IMR-90 (cell line): ENCODE results near the gene IL17REL. TPM values are rescaled to one million over a fixed set of nuclear protein-coding genes. Genes with fewer than 3 reads are reported as not detected.

Source experiments
- ATAC-seq: fragments of 200-7000 bp; cut with Tn5 transposase; 2 replicates; pipeline ENCODE4 v1.9.1; 2020; ENCODE audit warnings: low read depth, mild to moderate bottlenecking, moderate library complexity
- BruUV-seq: library from RNA; stranded (reverse); fragments of 400-500 nt; replicated peaks from 2 replicates; lab custom pipeline; 2021; lab: Mats Ljungman, UMichigan
- CTCF ChIA-PET: fragments of 300-600 bp; formaldehyde crosslinking; extraction: SDS; loops from one replicate; lab custom pipeline; 2021; ENCODE audit warnings: antibody characterized with exemption; lab: Yijun Ruan, JAX
- POLR2A ChIA-PET: fragments of 300-600 bp; sonication (Branson Sonifier 250); formaldehyde crosslinking; loops from one replicate; lab custom pipeline; 2022; ENCODE audit warnings: antibody characterized with exemption; ENCODE audit not compliant: unreplicated experiment; lab: Charles Lee
- DNase-seq: peaks from one replicate; pipeline ENCODE4 v3.0.0; 2013
- H2AFZ ChIP-seq: replicated peaks from 2 replicates; pipeline ENCODE3; 2013; ENCODE audit warnings: low read length, mild to moderate bottlenecking; ENCODE audit not compliant: poor library complexity
- H2AK5ac ChIP-seq: 2 replicates; pipeline ENCODE4 v1.6.1; 2013; ENCODE audit warnings: low read depth, low read length, inconsistent platforms
- H2AK9ac ChIP-seq: replicated peaks from 2 replicates; pipeline ENCODE3; 2013; ENCODE audit warnings: mild to moderate bottlenecking, low read depth, low read length, moderate library complexity; ENCODE audit not compliant: poor library complexity
- H2BK120ac ChIP-seq: 2 replicates; pipeline ENCODE4 v1.6.1; 2013; ENCODE audit warnings: low read depth, low read length, inconsistent platforms
- H2BK15ac ChIP-seq: 3 replicates; pipeline ENCODE4 v1.6.1; 2013; ENCODE audit warnings: low read depth, low read length, inconsistent platforms
- H2BK20ac ChIP-seq: 2 replicates; pipeline ENCODE4 v1.6.1; 2013; ENCODE audit warnings: low read depth, mild to moderate bottlenecking, inconsistent platforms, low read length, moderate library complexity
- H2BK5ac ChIP-seq: 2 replicates; pipeline ENCODE4 v1.6.1; 2013; ENCODE audit warnings: mild to moderate bottlenecking, low read depth, low read length, inconsistent platforms; ENCODE audit not compliant: poor library complexity, severe bottlenecking
- H3K14ac ChIP-seq: replicated peaks from 2 replicates; pipeline ENCODE4 v1.6.1; 2013; ENCODE audit warnings: low read depth, low read length, inconsistent platforms
- H3K18ac ChIP-seq: 2 replicates; pipeline ENCODE4 v1.6.1; 2013; ENCODE audit warnings: low read depth, low read length, control low read depth
- H3K23ac ChIP-seq: 2 replicates; pipeline ENCODE4 v1.6.1; 2013; ENCODE audit warnings: low read depth, low read length, inconsistent platforms
- H3K27ac ChIP-seq: 2 replicates; pipeline ENCODE4 v1.5.1; 2013; ENCODE audit warnings: mild to moderate bottlenecking, control low read depth, low read length; ENCODE audit not compliant: insufficient read depth
- H3K27me3 ChIP-seq: 2 replicates; pipeline ENCODE4 v1.6.1; 2013; ENCODE audit warnings: low read length; ENCODE audit not compliant: control insufficient read depth, insufficient read depth
- H3K36me3 ChIP-seq: 2 replicates; pipeline ENCODE4 v1.6.1; 2013; ENCODE audit warnings: low read length, mixed read lengths; ENCODE audit not compliant: control insufficient read depth, insufficient read depth
- H3K4ac ChIP-seq: 2 replicates; pipeline ENCODE4 v1.6.1; 2013; ENCODE audit warnings: low read depth, low read length, inconsistent platforms
- H3K4me1 ChIP-seq: 2 replicates; pipeline ENCODE4 v1.6.1; 2013; ENCODE audit warnings: low read length, mixed read lengths; ENCODE audit not compliant: control insufficient read depth, insufficient read depth
- H3K4me2 ChIP-seq: 2 replicates; pipeline ENCODE4 v1.6.1; 2013; ENCODE audit warnings: low read depth, mild to moderate bottlenecking, control low read depth, low read length, moderate library complexity
- H3K4me3 ChIP-seq: 2 replicates; pipeline ENCODE4 v1.5.1; 2013; ENCODE audit warnings: low read depth, mild to moderate bottlenecking, control low read depth, low read length, moderate library complexity; ENCODE audit not compliant: insufficient read depth
- H3K56ac ChIP-seq: 2 replicates; pipeline ENCODE4 v1.6.1; 2013; ENCODE audit warnings: low read length, inconsistent platforms; ENCODE audit not compliant: insufficient read depth; ENCODE audit errors: extremely low read depth
- H3K79me1 ChIP-seq, 2 experiments: 2 replicates each; pipeline ENCODE4 v1.6.1; 2013; ENCODE audit warnings: low read length in 2 of 2, inconsistent platforms in 1 of 2, low read depth in 1 of 2
- H3K9ac ChIP-seq: 2 replicates; pipeline ENCODE4 v1.6.1; 2013; ENCODE audit warnings: low read depth, low read length, control low read depth
- H3K9me1 ChIP-seq: 2 replicates; pipeline ENCODE4 v1.6.1; 2013; ENCODE audit warnings: low read length, inconsistent platforms; ENCODE audit not compliant: insufficient read depth
- H3K9me3 ChIP-seq: 2 replicates; pipeline ENCODE4 v1.6.1; 2013; ENCODE audit warnings: low read length; ENCODE audit not compliant: control insufficient read depth, insufficient read depth
- H4K20me1 ChIP-seq: 2 replicates; pipeline ENCODE4 v1.6.1; 2013; ENCODE audit warnings: low read length, inconsistent platforms; ENCODE audit not compliant: insufficient read depth
- H4K5ac ChIP-seq: 2 replicates; pipeline ENCODE4 v1.6.1; 2013; ENCODE audit warnings: mild to moderate bottlenecking, low read depth, low read length, control low read depth
- H4K8ac ChIP-seq, 2 experiments: 2 replicates each; pipeline ENCODE4 v1.6.1; 2013; ENCODE audit warnings: low read depth in 2 of 2, low read length in 2 of 2, control low read depth in 1 of 2, inconsistent platforms in 1 of 2
- H4K91ac ChIP-seq: 2 replicates; pipeline ENCODE4 v1.6.1; 2013; ENCODE audit warnings: low read depth, low read length, inconsistent platforms; ENCODE audit not compliant: insufficient read depth
- BHLHE40 ChIP-seq: fragments of 150-350 bp; IDR thresholded peaks from 2 replicates; pipeline ENCODE4 v1.6.1; 2016; ENCODE audit warnings: mild to moderate bottlenecking, low read depth, low read length
- CEBPB ChIP-seq: IDR thresholded peaks from 2 replicates; pipeline ENCODE4 v1.6.1; 2012; ENCODE audit warnings: low read depth, low read length, improper control_type of control experiment
- CHD1 ChIP-seq: IDR thresholded peaks from 2 replicates; pipeline ENCODE4 v1.6.1; 2012; ENCODE audit warnings: low read depth, low read length, improper control_type of control experiment
- CTCF ChIP-seq: conservative IDR thresholded peaks from 2 replicates; pipeline ENCODE4 v1.5.1; 2012; ENCODE audit warnings: mild to moderate bottlenecking, low read depth, low read length, improper control_type of control experiment
- ELK1 ChIP-seq: fragments of 150-350 bp; IDR thresholded peaks from 2 replicates; pipeline ENCODE4 v1.6.1; 2016; ENCODE audit warnings: low read depth, mild to moderate bottlenecking, low read length, moderate library complexity, borderline replicate concordance
- FOS ChIP-seq: fragments of 150-350 bp; IDR thresholded peaks from 2 replicates; pipeline ENCODE4 v1.6.1; 2016; ENCODE audit warnings: low read depth, low read length
- MAFK ChIP-seq: IDR thresholded peaks from 2 replicates; pipeline ENCODE4 v1.6.1; 2012; ENCODE audit warnings: low read depth, low read length, improper control_type of control experiment
- MAZ ChIP-seq: IDR thresholded peaks from 2 replicates; pipeline ENCODE4 v1.6.1; 2012; ENCODE audit warnings: low read depth, mild to moderate bottlenecking, low read length, improper control_type of control experiment, moderate library complexity, borderline replicate concordance
- MXI1 ChIP-seq: IDR thresholded peaks from 2 replicates; pipeline ENCODE4 v1.6.1; 2012; ENCODE audit warnings: low read depth, mild to moderate bottlenecking, low read length, moderate library complexity, borderline replicate concordance
- POLR2A ChIP-seq: IDR thresholded peaks from 2 replicates; pipeline ENCODE4 v1.6.1; 2012; ENCODE audit warnings: mild to moderate bottlenecking, low read depth, low read length
- RAD21 ChIP-seq: IDR thresholded peaks from 2 replicates; pipeline ENCODE4 v1.6.1; 2012; ENCODE audit warnings: low read length, improper control_type of control experiment
- RCOR1 ChIP-seq: IDR thresholded peaks from 2 replicates; pipeline ENCODE4 v1.6.1; 2012; ENCODE audit warnings: mild to moderate bottlenecking, low read length, improper control_type of control experiment; ENCODE audit not compliant: insufficient replicate concordance
- RFX5 ChIP-seq: IDR thresholded peaks from 2 replicates; pipeline ENCODE4 v1.8.0; 2012; ENCODE audit warnings: low read depth, mild to moderate bottlenecking, low read length, moderate library complexity
- SMC3 ChIP-seq: fragments of 150-350 bp; IDR thresholded peaks from 2 replicates; pipeline ENCODE4 v1.6.1; 2016; ENCODE audit warnings: low read depth, mild to moderate bottlenecking, antibody characterized with exemption, low read length, moderate library complexity
- USF2 ChIP-seq: fragments of 150-350 bp; IDR thresholded peaks from 2 replicates; pipeline ENCODE4 v1.6.1; 2017; ENCODE audit warnings: mild to moderate bottlenecking, antibody characterized with exemption, low read length, low read depth
- WGBS, 2 experiments: methylation state at CpG; one replicate each; pipeline versions ENCODE4 v1.1.5 to v1.1.7; 2013; ENCODE audit warnings: missing lambda C conversion rate in 2 of 2; ENCODE audit not compliant: insufficient read length in 1 of 2; ENCODE audit errors: extremely low coverage in 2 of 2; 5-methylcytosine and 5-hydroxymethylcytosine counted together
- dilution Hi-C: fragments of 300-500 bp; cut with HindIII; formaldehyde crosslinking; loops from one replicate; pipeline ENCODE4 v1.14.3; 2018; ENCODE audit warnings: low sequenced_read_pairs; ENCODE audit not compliant: unreplicated experiment
- in situ Hi-C: fragments of 300-500 bp; cut with MboI; formaldehyde crosslinking; loops from 3 replicates; pipeline ENCODE4 v1.14.3; 2019; ENCODE audit warnings: low sequenced_read_pairs, inconsistent platforms, mixed read lengths
- intact Hi-C: fragments of 100-400 bp; cut with micrococcal nuclease; formaldehyde crosslinking; loops from 2 replicates; pipeline ENCODE4 v1.10.0; 2022
- polyA plus RNA-seq, 3 experiments: library from polyadenylated mRNA; depleted of rRNA; stranded (reverse); fragments of >200 nt; gene quantifications; 2 replicates each; pipeline ENCODE4 v1.2.3, GENCODE V29; 2012; ENCODE audit warnings: low replicate concordance in 1 of 3
- total RNA-seq: library from RNA; depleted of rRNA; stranded (reverse); fragments of >200 nt; gene quantifications from 2 replicates; pipeline ENCODE4 v1.2.3, GENCODE V29; 2012

IL17REL gene
- total and polyA plus RNA-seq, 2 of the 4 experiments (the other 2 are of a cell fraction): not detected

GRCh38 chr22:49976439-49977175 is 36.0 kb downstream of the IL17REL start:
- no peak overlapping the region for H2BK15ac ChIP-seq
- no peak overlapping the region for H2BK5ac ChIP-seq
- no peak overlapping the region for H3K4me3 ChIP-seq
- H3K9me1 ChIP-seq: peaks cover 16% of the 10 kb centered on the region
- H3K4me2 ChIP-seq: no peak overlapping the region
- intact Hi-C loops: loop anchor here (10.0 kb wide), 1 partner anchor 228 kb away; the partner anchor contains the start of gene SELENOO
- H3K4ac ChIP-seq: no peak overlapping the region
- BruUV-seq: no TSS peak
- WGBS, 2 experiments: 70% methylated on average over 6 of the region's 15 CpGs; no CpG with 5 or more reads in 1 of the 2 experiments
- H4K5ac ChIP-seq: no peak overlapping the region
- no peak overlapping the region for H2AFZ ChIP-seq
- H2AK9ac ChIP-seq: no peak overlapping the region
- no peak overlapping the region for H3K27ac ChIP-seq
- no peak overlapping the region for H4K8ac ChIP-seq
- no peak overlapping the region; the same call in 1 of the 2 replicates for H3K14ac ChIP-seq
- ChIA-PET POLR2A (no interaction called here), CTCF (interaction anchor here (0.5 kb wide), 1 partner anchor 14 kb away, joined by 5 read pairs; no protein-coding TSS in a partner anchor)
- dilution Hi-C loops: no loop called here
- H3K9ac ChIP-seq: no peak overlapping the region
- H3K36me3 ChIP-seq: no peaks in the 10 kb centered on the region
- no peak overlapping the region for H3K23ac ChIP-seq
- no peaks in the 10 kb centered on the region for H3K27me3 ChIP-seq
- no peak overlapping the region for H4K91ac ChIP-seq
- no peak overlapping the region for H3K18ac ChIP-seq
- H3K79me1 ChIP-seq: peaks cover 9 to 11% of the 10 kb centered on the region in 2 experiments; a peak in 3 of 4 replicates
- peaks cover 3% of the 10 kb centered on the region for H3K4me1 ChIP-seq
- no peak overlapping the region for H3K56ac ChIP-seq
- in situ Hi-C loops: no loop called here
- 0 out of 2 replicates have a peak, but pooled peaks cover 4% of the 10 kb centered on the region for H4K20me1 ChIP-seq
- no peak for DNase-seq
- H2BK120ac ChIP-seq: no peak overlapping the region
- H3K9me3 ChIP-seq: peaks cover 2% of the 10 kb centered on the region; the same call in 1 of the 2 replicates
- no peak overlapping the region for H2BK20ac ChIP-seq
- no peak overlapping the region for H2AK5ac ChIP-seq
- no peak for ATAC-seq
- TF ChIP-seq POLR2A: no peak
- no peak for TF ChIP-seq CHD1
- TF ChIP-seq SMC3: no peak
- TF ChIP-seq USF2: no peak
- no peak for TF ChIP-seq BHLHE40
- no peak for TF ChIP-seq RFX5
- no peak for TF ChIP-seq FOS
- no peak for TF ChIP-seq MAFK
- TF ChIP-seq ELK1: no peak
- no peak for TF ChIP-seq RCOR1
- no peak for TF ChIP-seq MAZ
- TF ChIP-seq MXI1: no peak
- no peak for TF ChIP-seq CEBPB
- TF ChIP-seq CTCF: no peak
- no peak for TF ChIP-seq RAD21
